Measurements from ENCODE around the gene LYRM2.

Gene LYRM2

GRCh38 chr6:89638320-89639195 is at the start of gene LYRM2:
TSS of gene LYRM2 (minus strand) at chr6:89638747. CDS start at chr6:89638716, 31 bp downstream.
- DNase-seq, result peak; percentile 71 to 90

GRCh38 chr6:89688328-89688727 is 49.8 kb upstream of the LYRM2 start:
- DNase-seq, result no peak

- no peak for DNase-seq
Measured at GRCh38 chr6:89685311-89685710, 46.8 kb upstream of the LYRM2 start.

GRCh38 chr6:89682991-89683390 is 44.4 kb upstream of the LYRM2 start:
- no peak for DNase-seq

- no peak for DNase-seq
Measured at GRCh38 chr6:89681983-89682564, 43.5 kb upstream of the LYRM2 start.

GRCh38 chr6:89680551-89680950 is 42.0 kb upstream of the LYRM2 start:
- DNase-seq, result no peak

- DNase-seq, result no peak
Measured at GRCh38 chr6:89680150-89680549, 41.6 kb upstream of the LYRM2 start.

- no peak for DNase-seq
Measured at GRCh38 chr6:89679215-89680120, 40.9 kb upstream of the LYRM2 start.

GRCh38 chr6:89678531-89678930 is 40.0 kb upstream of the LYRM2 start:
- DNase-seq, result no peak

- no peak for DNase-seq
Measured at GRCh38 chr6:89675949-89676748, 37.6 kb upstream of the LYRM2 start.

GRCh38 chr6:89670935-89671565 is 32.5 kb upstream of the LYRM2 start:
- no peak for DNase-seq

- DNase-seq, result no peak
Measured at GRCh38 chr6:89669002-89669401, 30.5 kb upstream of the LYRM2 start.

- DNase-seq, result no peak
Measured at GRCh38 chr6:89667872-89668556, 29.5 kb upstream of the LYRM2 start.

- no peak for DNase-seq
Measured at GRCh38 chr6:89662659-89663223, 24.2 kb upstream of the LYRM2 start.

- DNase-seq, result no peak
Measured at GRCh38 chr6:89661559-89661958, 23.0 kb upstream of the LYRM2 start.

- no peak for DNase-seq
Measured at GRCh38 chr6:89660981-89661380, 22.4 kb upstream of the LYRM2 start.

- DNase-seq, result no peak
Measured at GRCh38 chr6:89657445-89658158, 19.1 kb upstream of the LYRM2 start.

- no peak for DNase-seq
Measured at GRCh38 chr6:89655122-89655521, 16.6 kb upstream of the LYRM2 start.

GRCh38 chr6:89650579-89650978 is 12.0 kb upstream of the LYRM2 start:
- no peak for DNase-seq

GRCh38 chr6:89649682-89650081 is 11.1 kb upstream of the LYRM2 start:
- no peak for DNase-seq

All from SW 1271 (cell line).